ENCODE measurements around the gene IMPDH1.

- TF ChIP-seq CTCF (IDR thresholded peaks at IDR 0.05) (no peak), EZH2 (IDR thresholded peaks at IDR 0.05; ENCODE audit: borderline replicate concordance, insufficient read depth, low read depth, low read length, poor library complexity, severe bottlenecking) (no peak)
Observed at GRCh38 chr7:128395748-128396147, 14.0 kb downstream of the IMPDH1 start.

All from B cell (primary cell).